Inflammatory macrophage (primary cell): ENCODE measurements around the gene ING3.
A peak's percentile ranks its signal among the peaks of the same experiment; 100 is the strongest.

ENCODE experiments used
- DNase-seq, 2 donors: peaks; one replicate each; pipeline ENCODE4 v3.0.0-alpha.2; 2020 to 2022

ING3 gene

DNA sequence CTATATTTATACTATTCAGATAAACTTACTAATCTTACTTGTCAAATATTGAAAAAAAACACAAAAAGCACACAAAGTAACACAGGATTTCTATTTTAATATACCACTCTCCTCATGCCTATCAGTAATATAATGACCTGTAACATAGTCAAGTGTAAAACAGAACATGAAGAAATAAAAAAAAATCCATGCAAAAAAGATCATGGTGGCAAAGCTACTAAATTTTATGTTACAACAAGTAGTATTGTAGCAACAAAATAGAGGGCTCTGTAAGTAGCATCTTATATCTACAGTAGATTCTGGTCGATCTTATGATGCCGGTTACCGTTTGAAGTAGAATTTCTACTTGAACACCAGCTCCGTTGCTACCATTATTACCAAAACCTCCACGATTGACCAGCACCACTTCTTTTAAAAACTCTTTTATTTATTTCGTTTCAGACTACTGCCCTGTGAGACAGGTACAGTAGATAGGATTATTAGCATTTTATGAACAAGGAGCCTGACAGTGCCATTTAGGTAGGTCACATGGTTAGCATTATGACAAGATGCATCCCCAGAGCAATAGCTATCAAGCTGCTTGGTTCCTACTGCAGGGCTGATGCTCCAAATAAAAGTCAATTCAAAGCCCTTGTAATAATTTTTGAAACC lies 40.0 kb downstream of the ING3 start:
- no peak for DNase-seq

GRCh38 chr7:120991161-120991560 lies 40.6 kb downstream of the ING3 start:
- DNase-seq, result no peak

DNA sequence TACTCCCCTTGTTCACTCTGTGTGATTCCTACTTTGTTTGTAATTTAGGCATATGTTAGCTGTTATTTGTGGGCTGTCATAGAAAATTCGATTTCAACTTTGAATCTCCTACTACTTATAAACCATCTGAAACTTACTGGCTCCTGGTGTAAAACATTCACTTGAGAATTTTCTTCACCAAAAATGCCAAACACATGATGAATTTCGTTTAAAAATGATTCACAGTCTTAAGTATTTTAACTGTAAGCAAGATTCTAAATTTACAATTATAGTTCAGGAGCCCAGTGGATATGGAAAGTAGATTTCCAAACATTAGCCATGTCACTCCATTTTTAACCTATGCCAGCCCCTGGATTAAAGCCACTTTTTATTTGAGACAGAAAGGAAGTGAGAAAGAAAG lies 41.0 kb downstream of the ING3 start:
- no peak for DNase-seq

GRCh38 chr7:120992272-120992964 lies 41.8 kb downstream of the ING3 start:
- no peak for DNase-seq

- no peak for DNase-seq
Observed at GRCh38 chr7:120992965-120993494, 42.5 kb downstream of the ING3 start.

- DNase-seq, result no peak
Observed at GRCh38 chr7:120993553-120994191, 43.1 kb downstream of the ING3 start.

GRCh38 chr7:120994512-120995410 lies 44.2 kb downstream of the ING3 start:
- DNase-seq, result peak; percentile 22 to 61

DNA sequence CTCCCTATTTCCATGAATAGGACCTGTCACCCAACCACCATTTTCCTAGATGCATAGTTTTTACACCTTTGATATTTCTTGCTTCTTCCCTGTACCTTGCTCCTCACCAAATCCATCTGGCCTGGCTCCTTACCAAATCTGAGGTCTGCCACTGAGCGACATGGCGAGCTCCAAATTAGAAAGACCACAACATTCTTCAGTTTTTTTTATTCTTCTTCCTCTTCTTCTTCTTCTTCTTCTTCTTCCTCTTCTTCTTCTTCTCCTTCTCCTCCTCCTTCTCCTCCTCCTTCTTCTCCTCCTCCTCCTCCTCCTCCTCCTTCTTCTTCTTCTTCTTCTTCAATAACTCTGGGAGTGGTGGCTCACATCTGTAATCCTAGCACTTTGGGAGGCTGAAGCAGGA lies 45.1 kb downstream of the ING3 start:
- DNase-seq, result no peak

GRCh38 chr7:120996333-120996987 lies 45.9 kb downstream of the ING3 start:
- DNase-seq, result peak; percentile 92 to 95

GRCh38 chr7:120996988-120997345 lies 46.4 kb downstream of the ING3 start:
- peak in 1 of 2 donors; percentile 55 for DNase-seq

DNA sequence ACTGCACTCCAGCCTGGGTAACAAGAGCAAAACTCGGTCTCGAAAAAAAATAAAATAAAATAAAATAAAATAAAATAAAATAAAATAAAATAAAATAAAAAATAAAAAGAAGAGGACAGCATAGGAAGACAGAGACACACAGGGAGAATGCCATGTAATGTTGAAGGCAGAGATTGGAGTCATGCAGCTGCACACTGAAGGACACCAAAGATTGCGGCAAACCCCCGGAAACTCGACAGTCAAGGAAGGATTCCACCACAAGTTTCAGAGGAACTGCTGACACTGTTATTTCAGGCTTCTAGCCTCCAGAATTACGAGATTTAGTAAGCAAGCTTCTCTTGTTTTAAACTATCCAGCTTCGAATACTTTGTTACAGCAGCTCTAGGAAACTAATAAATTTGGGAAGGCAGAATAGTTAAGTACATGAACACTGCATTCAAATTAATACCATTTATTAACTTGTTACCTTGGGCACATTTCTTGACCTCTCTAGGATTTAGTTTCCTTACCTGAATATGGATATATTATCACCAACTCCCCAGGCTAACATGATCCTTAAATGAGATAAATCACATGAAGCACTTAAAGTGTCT lies 47.4 kb downstream of the ING3 start:
- DNase-seq, result peak; percentile 81 to 82

DNA sequence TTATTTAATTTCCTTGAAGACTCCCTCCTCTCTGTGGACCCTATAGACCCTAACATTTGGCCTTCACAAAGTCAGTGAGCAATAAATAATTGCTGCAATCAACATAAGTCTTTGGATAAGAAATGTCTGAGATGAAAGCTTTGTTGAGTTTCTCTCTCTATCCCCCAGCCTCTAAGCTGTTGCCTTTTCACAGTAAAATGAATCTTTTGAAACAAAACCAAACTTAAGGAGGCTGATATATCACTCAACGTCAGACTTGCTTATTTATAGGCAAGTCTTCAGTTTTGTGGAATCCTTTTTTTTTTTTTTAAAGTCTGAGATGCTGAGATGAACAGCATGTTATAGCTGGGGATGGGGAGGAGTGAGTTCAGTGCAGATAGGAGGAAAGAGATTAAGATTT lies 47.9 kb downstream of the ING3 start:
- DNase-seq, result no peak

DNA sequence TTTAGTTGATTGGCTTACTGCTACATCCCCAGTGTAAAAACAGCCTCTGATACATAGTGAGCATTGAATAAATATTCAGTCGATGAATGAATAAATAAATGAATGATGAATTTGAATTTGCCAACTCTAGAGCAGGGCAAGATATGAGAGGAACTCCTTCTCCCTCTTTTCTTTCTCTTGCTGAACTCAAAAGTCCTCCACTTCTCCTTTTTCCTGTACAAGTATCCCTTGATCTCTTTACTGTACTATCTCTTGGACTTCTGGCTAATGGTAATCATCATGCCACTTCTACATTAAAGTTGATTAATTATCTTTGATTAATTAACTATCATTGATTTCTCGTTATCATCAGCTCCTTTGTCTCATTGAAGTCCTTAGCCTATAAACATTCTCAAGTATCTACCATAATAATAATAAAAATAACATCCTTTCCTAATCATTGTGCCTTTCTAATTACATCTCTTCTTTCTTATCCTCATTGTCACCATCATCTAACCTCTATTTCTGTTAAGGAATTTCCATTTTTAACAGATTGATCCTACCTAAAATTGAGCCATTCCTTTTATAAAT lies 48.5 kb downstream of the ING3 start:
- no peak for DNase-seq

DNA sequence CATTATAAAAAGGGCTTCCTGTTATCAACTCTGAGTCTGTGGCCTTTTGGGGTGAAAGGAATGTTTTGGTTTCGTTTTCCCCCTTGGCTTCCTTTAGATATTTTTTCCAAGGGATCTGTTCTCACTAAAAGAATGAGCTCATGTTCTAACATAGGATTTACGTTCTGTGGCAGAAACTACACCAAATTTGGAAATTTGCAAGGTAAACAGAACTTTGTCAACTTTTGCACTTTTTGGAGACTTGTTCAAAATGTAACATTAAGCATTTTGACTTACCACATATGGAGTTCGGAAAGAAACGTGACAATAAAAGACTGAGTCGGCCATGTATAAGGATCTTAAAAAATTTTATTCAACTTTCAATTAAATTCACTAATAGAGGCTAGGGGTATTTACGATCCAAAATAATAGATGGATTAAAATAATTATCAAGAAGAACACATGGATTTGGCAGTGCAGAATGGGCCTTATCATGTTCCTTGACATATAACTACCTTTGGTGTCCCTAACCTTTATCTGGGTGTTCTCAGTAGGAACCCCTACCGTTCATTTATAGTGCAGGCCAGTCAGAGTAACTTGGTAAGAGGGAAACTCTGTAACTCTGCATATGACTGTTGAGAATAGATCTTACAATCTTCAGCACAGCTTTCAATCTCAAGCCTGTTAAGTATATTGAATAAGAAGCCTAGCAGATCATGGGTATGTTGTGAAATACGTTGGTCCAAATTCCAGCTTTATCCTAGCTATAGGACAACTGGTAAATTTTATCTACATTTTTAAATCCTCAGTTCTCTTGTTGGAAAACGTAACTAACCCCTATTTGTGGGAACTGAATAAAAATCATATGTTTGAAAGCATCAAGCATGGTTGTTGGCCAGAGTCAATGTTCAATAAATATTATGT lies 49.8 kb downstream of the ING3 start:
- peak in 1 of 2 donors; percentile 33 for DNase-seq

GRCh38 chr7:121001234-121001906 lies 50.8 kb downstream of the ING3 start:
- no peak for DNase-seq

DNA sequence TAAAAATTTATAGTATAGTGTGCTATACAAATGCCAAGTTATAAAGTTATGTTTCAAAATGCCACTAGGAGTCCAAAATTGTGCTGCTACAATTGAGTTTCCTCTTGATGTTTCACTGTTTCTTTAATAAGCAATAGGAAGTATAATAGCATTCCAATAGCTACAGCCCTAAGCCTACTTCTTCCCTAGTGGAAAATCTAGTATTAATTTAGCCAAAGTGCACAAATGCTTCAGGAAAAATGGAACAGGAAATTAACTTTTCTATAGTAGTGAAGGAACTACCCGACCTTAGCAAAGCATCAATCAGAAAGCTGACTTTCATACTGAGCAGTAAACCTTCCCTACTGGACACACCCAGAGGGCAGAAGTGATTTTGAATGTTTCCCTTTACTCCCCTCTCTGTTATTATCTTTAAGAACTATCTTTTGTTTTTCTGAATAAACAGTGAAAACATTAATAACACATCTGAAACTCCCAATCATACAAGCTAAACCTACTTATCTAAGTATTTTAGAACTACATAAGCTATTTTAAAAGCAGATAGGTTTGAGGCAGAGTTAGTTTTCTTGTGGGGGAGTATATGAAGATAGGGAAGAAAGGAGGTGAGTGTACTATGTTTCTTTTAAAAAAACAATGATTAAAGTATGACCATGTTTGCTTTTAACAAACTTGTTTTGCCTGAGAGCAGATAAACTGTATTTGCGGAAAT lies 51.6 kb downstream of the ING3 start:
- DNase-seq, result no peak

- DNase-seq, result no peak
Observed at GRCh38 chr7:121002757-121003200, 52.2 kb downstream of the ING3 start.

DNA sequence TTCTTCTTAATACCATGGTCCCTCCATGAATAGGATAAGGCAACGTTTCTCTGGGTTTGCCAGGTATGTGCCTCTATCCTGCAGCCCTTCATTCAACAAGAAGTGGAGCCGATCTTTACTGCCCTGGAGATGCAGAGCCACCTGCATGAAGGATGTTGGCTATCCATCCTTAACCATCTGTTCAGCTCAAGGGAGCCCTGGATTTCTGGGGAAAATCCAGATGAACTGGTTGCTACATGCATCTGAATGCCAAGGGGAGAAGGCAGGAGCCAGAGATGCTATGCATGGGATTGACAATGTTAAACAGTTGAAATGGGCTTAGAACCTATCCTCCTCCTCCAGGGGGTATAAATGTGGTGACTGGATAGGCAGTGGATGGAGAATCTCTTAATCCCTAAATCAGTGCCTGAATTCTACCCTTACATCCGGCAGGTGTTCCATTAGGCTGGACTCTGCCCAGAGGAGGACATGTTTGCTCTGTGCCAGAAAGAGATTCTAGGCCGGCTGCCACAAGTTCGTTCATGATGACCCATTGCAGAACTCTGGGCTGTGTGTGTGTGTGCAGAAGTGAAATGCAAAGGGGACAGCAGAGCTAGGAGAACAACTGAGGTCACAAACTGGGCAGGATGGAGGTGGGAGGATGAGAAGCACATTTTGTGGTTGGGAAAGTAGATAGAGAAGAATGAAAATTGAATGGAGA lies 53.6 kb downstream of the ING3 start:
- no peak for DNase-seq
